HG02938 (cell line): ENCODE measurements around the gene RAD51B.

Experiments used
- ATAC-seq: cut with Tn5 transposase; IDR thresholded peaks from one replicate; pipeline ENCODE4 v1.9.1; 2021; ENCODE audit warnings: mild to moderate bottlenecking, moderate library complexity; ENCODE audit not compliant: unreplicated experiment

RAD51B gene

GRCh38 chr14:68739701-68740100 is 920.1 kb downstream of the RAD51B start:
- no peak for ATAC-seq

- ATAC-seq, result no peak
These were observed 921.4 kb downstream of the RAD51B start for GRCh38 chr14:68740788-68741476.

- ATAC-seq, result no peak
These were observed 921.9 kb downstream of the RAD51B start for GRCh38 chr14:68741477-68741791.

- ATAC-seq, result peak; percentile 71
These were observed 922.4 kb downstream of the RAD51B start for GRCh38 chr14:68741839-68742470.

GRCh38 chr14:68744613-68745012 is 925.0 kb downstream of the RAD51B start:
- ATAC-seq, result no peak

GRCh38 chr14:68747393-68747792 is 927.8 kb downstream of the RAD51B start:
- ATAC-seq, result no peak

- no peak for ATAC-seq
These were observed 928.7 kb downstream of the RAD51B start for GRCh38 chr14:68748260-68748659.

GRCh38 chr14:68748691-68749090 is 929.1 kb downstream of the RAD51B start:
- ATAC-seq, result no peak

- no peak for ATAC-seq
These were observed 930.2 kb downstream of the RAD51B start for GRCh38 chr14:68749487-68750475.

- no peak for ATAC-seq
These were observed 932.9 kb downstream of the RAD51B start for GRCh38 chr14:68752271-68753006.

GRCh38 chr14:68753690-68754089 is 934.1 kb downstream of the RAD51B start:
- ATAC-seq, result no peak

- ATAC-seq, result no peak
These were observed 935.4 kb downstream of the RAD51B start for GRCh38 chr14:68755016-68755353.

- ATAC-seq, result no peak
These were observed 936.5 kb downstream of the RAD51B start for GRCh38 chr14:68756000-68756481.

GRCh38 chr14:68756734-68757133 is 937.2 kb downstream of the RAD51B start:
- ATAC-seq, result no peak

- ATAC-seq, result no peak
These were observed 938.1 kb downstream of the RAD51B start for GRCh38 chr14:68757618-68758081.

- ATAC-seq, result no peak
These were observed 938.7 kb downstream of the RAD51B start for GRCh38 chr14:68758301-68758700.

- no peak for ATAC-seq
These were observed 939.5 kb downstream of the RAD51B start for GRCh38 chr14:68759017-68759560.

- no peak for ATAC-seq
These were observed 940.4 kb downstream of the RAD51B start for GRCh38 chr14:68759937-68760336.

- no peak for ATAC-seq
These were observed 941.2 kb downstream of the RAD51B start for GRCh38 chr14:68760761-68761160.

GRCh38 chr14:68761391-68761790 is 941.8 kb downstream of the RAD51B start:
- ATAC-seq, result no peak
